Right lung (tissue), 10 donors: ENCODE measurements around the gene FMO3. TPM values are rescaled to one million over a fixed set of nuclear protein-coding genes. Genes with fewer than 3 reads are reported as not detected.

ENCODE experiments used
- DNase-seq, 2 donors: peaks; one replicate each; pipeline ENCODE4 v3.0.0-alpha.2; 2013
- long read RNA-seq, 8 donors: transcript quantifications; one replicate each; lab custom pipeline, GENCODE V29; 2026
- polyA plus RNA-seq, 5 donors: library from polyadenylated mRNA; unstranded; fragments of 120-200 nt; gene quantifications; one replicate each; pipeline versions ENCODE4 v1.2.1 to v1.2.3, GENCODE V29; 2013; ENCODE audit warnings: inconsistent platforms in 1 of 5, low replicate concordance in 1 of 5; ENCODE audit not compliant: insufficient read length in 5 of 5, insufficient read depth in 1 of 5

The FMO3 gene
- polyA plus RNA-seq = 1 to 10 TPM in 4 of 5 donors, under 1 TPM in 1; 0.95 to 1.7 (median 1.6) TPM
- long read RNA-seq, donor 1 = 0 reads
- long read RNA-seq, donor 2 = 0 reads
- long read RNA-seq, donor 3 = 0 reads
- long read RNA-seq, donor 4 = 0 reads
- long read RNA-seq, donor 5 = 0 reads
- long read RNA-seq, donor 6 = 0 reads
- long read RNA-seq, donor 7 = 0 reads
- long read RNA-seq, donor 8 = 0 reads

DNA sequence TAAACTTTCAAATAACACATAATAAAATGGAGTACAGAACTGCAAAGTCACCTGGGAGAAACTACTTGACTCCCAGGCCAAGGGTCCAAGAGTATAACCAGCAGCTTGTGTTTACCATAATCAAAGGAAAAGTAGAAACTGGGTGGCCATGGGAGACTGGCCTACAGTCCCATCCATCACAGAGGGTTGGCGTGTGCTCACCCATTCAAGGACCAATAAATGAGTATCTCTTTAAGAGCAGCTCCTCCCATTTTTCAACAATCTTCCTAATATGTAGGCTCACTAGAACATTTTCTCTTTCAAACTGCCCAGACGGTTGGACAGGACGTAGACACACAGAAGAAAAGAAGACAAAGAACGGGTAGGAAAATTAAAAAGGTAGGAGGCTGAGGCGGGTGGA, at the start of gene FMO3:
FMO3 (plus strand) TSS at position 302 of the 400 bp plus-strand sequence. CDS start 1,754 bp downstream, outside the sequence.
- DNase-seq = no peak

GRCh38 chr1:171048014-171048413, 42.7 kb upstream of the FMO3 start:
- DNase-seq = no peak

GRCh38 chr1:171052977-171053376, 37.7 kb upstream of the FMO3 start:
- DNase-seq = no peak

GRCh38 chr1:171055966-171056643, 34.6 kb upstream of the FMO3 start:
- no peak for DNase-seq

- DNase-seq = no peak
Observed at GRCh38 chr1:171061425-171062143, 29.1 kb upstream of the FMO3 start.

GRCh38 chr1:171062902-171063301, 27.8 kb upstream of the FMO3 start:
- no peak for DNase-seq

DNA sequence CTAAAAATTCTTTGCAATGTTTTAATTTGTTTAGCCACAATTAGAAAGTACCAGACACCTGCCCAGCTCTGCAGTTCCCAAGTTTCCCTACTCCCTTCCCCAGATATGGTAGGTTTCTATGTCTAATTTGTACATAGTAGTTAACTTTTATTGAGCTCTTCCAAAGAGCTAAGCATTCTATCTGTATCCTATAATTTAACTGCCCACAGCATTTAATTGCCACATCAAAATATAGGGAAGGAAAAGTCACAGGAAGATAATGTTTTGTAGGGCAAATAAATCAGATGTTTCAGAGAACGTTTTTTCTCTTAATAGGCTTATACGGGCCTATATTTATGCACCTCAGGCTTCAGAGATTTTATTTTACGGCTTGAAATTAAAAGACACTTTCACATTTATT, 15.7 kb upstream of the FMO3 start:
- DNase-seq = no peak

DNA sequence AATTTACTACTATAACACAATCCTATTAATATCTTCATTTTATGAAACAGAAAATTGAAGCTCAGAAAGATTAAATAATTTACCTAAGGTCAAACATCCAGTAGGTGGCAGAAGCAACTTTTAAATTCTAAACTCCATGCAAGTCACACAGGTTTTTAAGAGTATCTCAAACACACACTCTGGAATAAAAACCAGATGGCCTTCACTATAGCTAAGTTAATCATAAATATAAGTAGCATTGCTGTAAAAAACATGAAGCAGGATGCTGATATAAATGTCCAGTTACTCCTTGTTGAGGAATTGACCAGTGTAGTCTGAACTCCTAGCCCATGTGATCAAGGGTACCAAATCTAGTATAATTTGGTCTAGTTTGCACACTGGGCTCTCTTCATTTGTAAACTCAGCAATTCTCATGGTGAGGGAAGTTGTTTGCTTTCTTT, 9.4 kb upstream of the FMO3 start:
- DNase-seq = peak; percentile 40 to 45

DNA sequence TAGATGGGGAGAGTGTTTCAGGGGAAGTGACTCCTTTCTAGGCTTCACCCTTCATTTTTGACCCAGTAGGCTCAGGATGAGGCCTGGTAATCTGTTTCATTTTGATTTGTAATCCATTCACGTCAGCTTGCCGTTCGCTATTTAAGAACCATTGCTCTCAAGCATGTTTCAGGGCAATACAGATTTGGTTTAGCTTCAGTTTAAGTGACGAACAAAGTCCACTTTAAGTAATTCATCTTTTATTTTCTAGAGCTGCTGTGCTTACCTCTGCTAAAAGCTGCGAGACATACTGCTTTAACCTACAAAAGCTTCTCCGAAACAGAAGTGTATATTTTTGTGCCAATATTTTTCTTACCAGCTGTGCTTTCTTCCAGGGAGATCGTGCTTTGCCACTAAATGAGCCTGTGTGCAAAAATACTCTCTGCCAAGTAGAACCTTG, 8.9 kb upstream of the FMO3 start:
- DNase-seq = peak in 1 of 2 donors; percentile 6

DNA sequence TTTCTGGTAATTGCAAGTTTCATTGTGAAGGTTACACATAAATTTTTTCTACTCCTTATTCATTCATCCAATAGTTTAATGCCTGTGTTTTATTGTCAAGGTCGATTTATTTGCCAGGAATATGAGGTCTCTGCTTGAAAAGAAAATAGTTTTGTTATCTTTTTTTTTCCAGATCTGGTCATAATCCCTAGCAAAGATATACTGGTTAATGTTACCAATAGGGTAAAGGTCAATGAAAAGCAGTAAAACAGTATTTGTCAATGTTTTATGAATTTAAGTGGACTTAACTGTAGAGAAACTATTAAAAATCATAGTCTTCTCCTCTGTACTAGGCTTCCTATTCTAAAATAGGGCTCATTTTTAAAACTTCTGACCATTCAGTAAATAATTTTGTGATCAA, 8.1 kb upstream of the FMO3 start:
- no peak for DNase-seq

- DNase-seq = peak in 1 of 2 donors; percentile 12
Observed at GRCh38 chr1:171083222-171083621, 7.5 kb upstream of the FMO3 start.

- no peak for DNase-seq
Observed at GRCh38 chr1:171084091-171084490, 6.6 kb upstream of the FMO3 start.

DNA sequence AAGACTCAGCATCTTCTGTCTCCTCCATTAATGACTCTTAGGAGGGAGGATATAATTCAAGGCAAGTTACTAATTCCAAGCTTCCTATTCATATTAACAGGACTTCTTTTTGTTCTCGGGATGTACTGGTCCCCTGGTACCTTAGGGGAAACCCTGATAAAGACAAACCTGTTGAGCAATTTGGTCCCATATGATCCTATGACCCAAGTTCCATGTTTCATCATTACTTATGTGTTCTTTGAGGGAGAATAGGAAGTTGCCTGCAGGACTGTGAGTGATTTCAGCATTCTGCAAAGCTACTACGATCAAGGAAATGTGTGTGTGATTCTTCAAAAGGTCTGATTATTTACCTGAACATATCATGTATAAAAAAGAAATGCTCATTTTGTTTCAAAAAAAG, 5.8 kb upstream of the FMO3 start:
- DNase-seq = no peak

- no peak for DNase-seq
Observed at GRCh38 chr1:171087896-171088295, 2.8 kb upstream of the FMO3 start.

DNA sequence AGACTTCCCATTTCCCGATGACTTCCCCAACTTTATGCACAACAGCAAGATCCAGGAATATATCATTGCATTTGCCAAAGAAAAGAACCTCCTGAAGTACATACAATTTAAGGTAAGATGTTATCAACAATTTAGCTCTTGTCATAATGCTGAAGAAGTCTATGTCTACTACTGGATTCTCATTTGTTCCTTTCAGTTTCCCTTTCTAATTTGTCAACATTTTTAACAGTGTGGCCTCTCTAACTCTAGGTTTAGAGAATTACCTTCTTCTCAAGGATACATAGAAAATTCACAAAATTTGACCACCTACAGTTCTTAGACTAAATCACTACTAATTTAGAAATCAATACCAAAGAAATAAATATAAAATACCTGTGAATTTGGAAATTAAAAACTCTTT, 13.2 kb downstream of the FMO3 start:
- DNase-seq = no peak

- no peak for DNase-seq
Observed at GRCh38 chr1:171107262-171107940, 16.7 kb downstream of the FMO3 start.

- DNase-seq = no peak
Observed at GRCh38 chr1:171107969-171108368, 17.3 kb downstream of the FMO3 start.

GRCh38 chr1:171109966-171110365, 19.3 kb downstream of the FMO3 start:
- no peak for DNase-seq

- DNase-seq = peak; percentile 85 to 88
Observed at GRCh38 chr1:171110621-171111326, 20.1 kb downstream of the FMO3 start.

- DNase-seq = no peak
Observed at GRCh38 chr1:171112119-171112518, 21.4 kb downstream of the FMO3 start.

DNA sequence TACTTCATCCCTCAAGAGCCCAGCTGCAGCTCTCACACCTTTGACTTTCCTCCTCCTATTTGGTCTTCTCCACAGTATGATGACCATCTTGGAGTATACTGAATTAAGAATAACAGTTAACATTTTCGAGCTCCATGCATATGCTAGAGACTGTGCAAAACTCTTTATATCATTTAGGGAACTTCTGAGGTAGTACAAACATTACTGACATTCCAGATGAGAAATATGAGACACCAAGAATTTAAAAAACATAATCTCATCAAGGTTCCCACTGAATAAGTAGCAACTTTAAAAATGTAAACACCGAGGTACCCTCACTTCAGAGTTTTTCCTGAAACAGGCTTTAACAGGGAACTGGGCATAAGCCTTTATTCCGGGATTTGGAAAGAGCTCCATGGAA, 22.7 kb downstream of the FMO3 start:
- DNase-seq = no peak
